ENCODE measurements around the gene GRWD1. TPM values are rescaled to one million over a fixed set of nuclear protein-coding genes. Genes with fewer than 3 reads are reported as not detected.
A peak's percentile ranks its signal among the peaks of the same experiment; 100 is the strongest.

Gene GRWD1
- total and polyA plus RNA-seq, 7 donors: 7.8 to 25.5 (median 16.4) TPM

DNA sequence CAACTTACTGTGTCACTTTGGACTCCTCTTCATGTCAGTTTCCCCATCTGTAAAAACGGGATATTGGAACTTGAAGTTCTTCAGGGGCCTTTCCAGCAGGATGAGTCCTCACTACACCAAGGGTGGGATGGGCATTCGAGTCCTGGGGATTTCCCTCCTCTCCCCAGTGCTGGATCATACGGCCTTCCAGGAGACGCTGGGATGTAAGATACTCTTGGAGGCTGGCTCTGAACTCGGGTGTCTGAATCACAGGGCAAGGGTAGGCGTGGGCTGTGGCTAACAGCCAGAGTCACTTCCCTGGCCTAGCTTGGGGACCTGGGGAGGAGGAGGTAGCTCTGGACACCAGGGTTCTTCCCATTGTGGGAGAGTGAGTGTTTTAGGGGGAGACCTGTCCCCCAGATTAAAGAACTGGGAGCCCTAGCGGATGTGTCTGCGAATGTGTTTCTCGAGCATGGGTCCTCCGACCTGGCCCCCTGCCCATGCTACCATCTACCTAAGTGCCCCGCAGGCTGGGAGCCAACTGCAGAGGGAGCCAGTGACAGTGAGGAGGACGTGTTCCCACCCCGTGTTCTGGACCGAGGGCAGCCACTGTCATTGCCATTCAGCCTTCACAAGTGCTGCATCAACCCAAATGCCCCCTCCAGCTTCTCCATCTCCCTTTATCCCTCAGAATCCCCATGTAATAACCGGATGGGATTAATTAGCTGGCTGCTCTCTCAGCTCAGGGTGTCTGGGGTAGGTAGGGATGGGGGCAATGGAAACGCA lies 21.0 kb downstream of the GRWD1 start:
- no peak for DNase-seq
- intact Hi-C loops (cut with DNase I): loop anchor here (5.0 kb wide), 1 partner anchor 139 kb away; the partner anchor contains the start of gene EMP3
- H3K27ac ChIP-seq: no peak overlapping the region

DNA sequence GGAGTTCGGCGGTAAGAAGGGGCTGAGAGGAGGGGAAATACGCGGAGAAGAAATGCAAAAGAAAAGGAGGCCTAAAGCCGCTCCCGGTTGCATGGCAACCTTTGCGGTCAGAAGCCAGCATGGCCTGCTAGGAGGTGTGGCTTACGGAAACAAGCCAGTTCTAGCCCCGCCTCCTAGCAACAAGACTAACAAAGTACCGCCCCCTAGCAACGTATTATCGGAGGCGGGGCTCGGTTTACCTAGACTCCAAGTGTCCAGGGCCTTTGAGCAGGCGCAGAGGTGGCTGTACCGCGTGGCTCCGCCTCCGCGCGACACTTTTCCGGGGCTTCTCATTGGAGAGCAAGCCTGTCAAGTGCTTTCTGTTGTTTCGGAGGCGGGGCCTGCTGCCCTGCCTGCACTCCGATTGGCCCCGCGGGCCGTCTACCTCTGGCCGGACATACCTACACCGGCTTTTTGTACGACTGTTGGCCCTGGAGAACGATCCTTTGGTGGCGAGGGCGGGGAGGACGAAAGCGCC lies 23.0 kb downstream of the GRWD1 start:
- peak overlapping the region; percentile 97 to 99 (median 98) for H3K27ac ChIP-seq
- no peaks in the 10 kb centered on the region for H3K27me3 ChIP-seq
- 0% methylated on average over 36 of the region's 36 CpGs for WGBS, 2 donors
- H3K36me3 ChIP-seq: peaks cover 21 to 37% (median 36%) of the 10 kb centered on the region in 4 donors
- peak; percentile 100 for DNase-seq
- H3K4me1 ChIP-seq: peaks cover 0 to 33% (median 23%) of the 10 kb centered on the region in 4 donors
- no peaks in the 10 kb centered on the region for H3K9me3 ChIP-seq
- TF ChIP-seq EP300 (IDR thresholded peaks at IDR 0.05): no peak
- TF ChIP-seq CTCF (IDR thresholded peaks at IDR 0.05): no peak
- TF ChIP-seq POLR2A (IDR thresholded peaks at IDR 0.05): no peak
- TF ChIP-seq POLR2AphosphoS5 (IDR thresholded peaks at IDR 0.05): no peak
- peak overlapping the region; percentile 78 to 99 (median 94) for H3K4me3 ChIP-seq
- intact Hi-C loops (cut with DNase I): loop anchor here (2.0 to 5.0 kb wide), 2 partner anchors 24 to 142 kb away; partner anchors contain the start of genes EMP3 and GRWD1

More for the DNA sequence above, 21.0 kb downstream of the GRWD1 start:
- H3K4me1 ChIP-seq: peaks cover 0 to 25% (median 21%) of the 10 kb centered on the region in 4 donors
- no peaks in the 10 kb centered on the region for H3K27me3 ChIP-seq
- peaks cover 0 to 16% (median 15%) of the 10 kb centered on the region in 4 donors for H3K36me3 ChIP-seq
- TF ChIP-seq CTCF (IDR thresholded peaks at IDR 0.05) (no peak), POLR2AphosphoS5 (IDR thresholded peaks at IDR 0.05) (no peak), POLR2A (IDR thresholded peaks at IDR 0.05) (no peak), EP300 (IDR thresholded peaks at IDR 0.05) (no peak)
- 56 to 84% methylated on average over 16 of the region's 16 CpGs for WGBS, 2 donors
- no peaks in the 10 kb centered on the region for H3K9me3 ChIP-seq
- no peak overlapping the region for H3K4me3 ChIP-seq

- peak within 1 kb of the TSS; percentile 97 to 99 (median 98) for H3K27ac ChIP-seq
- 1% methylated on average over 66 of the region's 66 CpGs for WGBS, 2 donors
- peaks cover 0 to 33% (median 23%) of the 10 kb centered on the region in 4 donors for H3K4me1 ChIP-seq
- TF ChIP-seq EP300 (IDR thresholded peaks at IDR 0.05) (no peak), POLR2AphosphoS5 (IDR thresholded peaks at IDR 0.05) (peak; percentile 91 to 97 (median 94)), POLR2A (IDR thresholded peaks at IDR 0.05) (peak; percentile 95 to 96)
- H3K27me3 ChIP-seq: no peaks in the 10 kb centered on the region
- H3K36me3 ChIP-seq: peaks cover 26 to 42% (median 42%) of the 10 kb centered on the region in 4 donors
- no peaks in the 10 kb centered on the region for H3K9me3 ChIP-seq
- H3K4me3 ChIP-seq: peak within 1 kb of the TSS; percentile 78 to 99 (median 94)
- intact Hi-C loops (cut with DNase I): loop anchor here (2.0 to 5.0 kb wide), 2 partner anchors 25 to 142 kb away; partner anchors contain the start of genes EMP3 and GRWD1
- DNase-seq: peak; percentile 93
These were observed 23.6 kb downstream of the GRWD1 start, which contains the start of gene CYTH2 for GRCh38 chr19:48469289-48469881. Gene CYTH2, plus strand, starts transcription at chr19:48469369. Its CDS starts 139 bp downstream, at chr19:48469508.

- Histone ChIP-seq H3K4me3 (peak overlapping the region; percentile 78 to 99 (median 94)), H3K27ac (peak overlapping the region; percentile 97 to 99 (median 98)), H3K4me1 (peaks cover 0 to 33% (median 23%) of the 10 kb centered on the region in 4 donors), H3K36me3 (peaks cover 34 to 50% (median 48%) of the 10 kb centered on the region in 4 donors), H3K27me3 (no peaks in the 10 kb centered on the region), H3K9me3 (no peaks in the 10 kb centered on the region)
- no peak for TF ChIP-seq EP300 (IDR thresholded peaks at IDR 0.05)
- TF ChIP-seq POLR2A (IDR thresholded peaks at IDR 0.05): no peak
- no peak for TF ChIP-seq CTCF (IDR thresholded peaks at IDR 0.05)
- DNase-seq: no peak
- 57 to 63% methylated on average over 20 of the region's 20 CpGs for WGBS, 2 donors
- intact Hi-C loops (cut with DNase I): loop anchor here (2.0 to 5.0 kb wide), 2 partner anchors 25 to 143 kb away; partner anchors contain the start of genes EMP3 and GRWD1
These were observed 24.3 kb downstream of the GRWD1 start for GRCh38 chr19:48469934-48470680.
